Stimulated activated CD8-positive, alpha-beta memory T cell treated with anti-CD3 and anti-CD28 coated beads, Interleukin-12 subunit alpha, Interleukin-12 subunit beta, amount 100 ng/mL, for 4 hours (primary cell): ENCODE data around the gene TMUB1.

ENCODE experiments used
- DNase-seq: peaks from one replicate; pipeline ENCODE4 v3.0.0-alpha.2; 2020; ENCODE audit warnings: low read depth

TMUB1 gene

DNA sequence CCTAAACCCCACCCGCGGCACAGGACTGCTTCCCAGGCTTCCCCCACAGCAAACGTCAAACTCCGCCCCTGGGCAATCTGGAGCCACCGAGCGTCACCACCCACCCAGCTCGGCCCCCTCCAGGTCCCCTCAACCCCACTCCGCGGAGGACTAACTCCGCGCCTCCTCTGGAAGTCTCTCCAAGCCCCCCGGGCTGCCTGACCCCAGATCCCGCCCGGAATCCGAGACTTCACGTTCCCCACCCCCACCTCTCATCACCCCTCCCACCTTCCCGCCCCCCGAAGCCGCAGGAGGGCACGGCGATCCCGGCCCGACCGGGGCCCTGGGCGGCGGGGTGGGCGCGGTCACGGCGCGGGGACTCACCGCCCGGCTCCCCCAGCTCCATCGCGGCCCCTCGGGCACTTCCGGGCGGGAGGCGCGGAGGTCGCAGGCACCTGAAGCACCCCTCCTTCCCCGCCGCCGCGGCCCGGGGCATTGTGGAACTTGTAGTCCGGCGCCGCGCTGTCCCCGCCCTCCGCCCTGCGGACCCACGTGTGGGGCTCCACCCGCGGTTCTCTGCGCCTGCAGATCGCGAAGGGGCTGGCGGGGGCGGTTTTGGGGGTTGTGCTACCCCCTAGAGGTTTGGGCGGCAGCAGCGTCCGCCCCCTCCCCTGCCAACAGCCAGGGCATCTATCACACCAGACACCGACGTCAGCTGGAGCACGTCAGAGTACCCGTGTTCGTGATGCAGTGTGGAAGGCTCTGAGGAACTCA, at the start of gene TMUB1:
TMUB1 (minus strand) TSS at position 423 of the 753 bp plus-strand sequence. CDS start 930 bp downstream, outside the sequence.
- DNase-seq: peak; percentile 77

DNA sequence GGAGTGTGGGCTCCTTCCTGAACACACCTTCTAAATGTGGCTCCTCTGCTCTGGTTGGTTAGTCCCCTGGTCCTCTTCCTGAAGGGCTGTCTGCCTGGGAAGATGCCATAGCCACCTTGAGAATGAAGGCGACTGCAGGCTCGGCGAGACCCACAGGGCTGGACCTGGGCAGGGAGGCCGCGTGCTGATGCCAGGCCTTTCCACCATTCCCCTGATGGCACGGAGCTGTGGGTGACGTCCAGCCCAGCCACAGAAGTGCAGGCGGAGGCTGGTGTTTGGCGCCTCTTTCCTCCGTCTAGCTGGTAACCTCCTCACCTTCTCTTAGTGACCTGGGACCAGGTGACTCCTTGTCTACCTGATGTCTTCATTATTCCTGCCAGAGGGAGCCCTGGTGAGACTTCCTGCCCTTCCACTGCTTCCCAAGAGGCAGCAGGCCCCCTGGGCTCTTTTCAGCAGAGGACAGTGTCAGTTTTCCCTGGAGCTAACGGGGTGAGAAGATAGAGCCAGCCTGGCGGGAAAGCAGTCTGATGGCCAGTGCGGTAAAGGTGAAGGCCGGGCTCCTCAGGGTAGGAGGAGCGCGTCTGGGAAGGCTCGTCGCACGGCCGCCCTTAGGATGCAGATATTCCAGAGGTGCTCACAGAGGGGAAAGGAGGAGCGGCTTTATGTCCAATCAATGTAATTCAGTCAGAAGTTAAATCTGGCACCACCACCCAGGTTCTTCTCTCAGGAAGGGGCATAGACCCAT, 49.3 kb upstream of the TMUB1 start:
- no peak for DNase-seq

DNA sequence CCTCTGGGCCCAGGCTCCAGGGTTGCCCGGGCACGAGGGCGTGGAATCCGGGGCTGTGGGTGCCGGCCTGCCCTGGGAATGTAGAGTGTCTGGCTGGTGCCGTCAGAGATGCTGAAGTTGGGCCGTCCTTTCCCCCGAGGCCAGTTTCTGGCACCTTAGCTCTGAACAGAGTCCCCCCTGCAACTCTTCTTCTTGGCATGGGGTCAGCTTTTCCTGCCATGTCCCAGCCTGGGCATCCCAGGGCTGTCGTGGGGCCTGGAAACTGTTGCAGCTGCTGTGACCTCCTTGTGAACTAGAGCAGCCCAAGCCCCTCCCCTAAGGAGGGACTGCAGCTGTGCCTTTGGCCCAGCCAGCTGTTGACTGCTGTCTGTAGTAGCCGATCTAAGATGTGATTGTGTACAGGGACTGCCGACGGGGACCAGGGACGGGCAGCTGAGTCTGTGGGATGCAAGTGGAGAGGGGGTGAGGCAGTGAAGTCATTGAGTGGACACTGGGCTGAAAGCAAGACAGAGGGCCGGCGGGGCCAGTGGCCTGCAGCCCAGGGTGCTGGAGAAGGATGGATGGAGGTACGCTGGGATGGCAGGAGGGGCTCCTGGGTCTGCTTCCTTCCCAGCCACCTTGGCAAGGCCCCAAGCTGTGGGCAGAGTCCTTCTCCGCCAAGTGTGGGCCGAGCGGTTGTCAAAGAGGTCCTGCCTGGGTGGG, 48.5 kb upstream of the TMUB1 start:
- no peak for DNase-seq

- no peak for DNase-seq
These were observed 47.9 kb upstream of the TMUB1 start for GRCh38 chr7:151131224-151131591.

DNA sequence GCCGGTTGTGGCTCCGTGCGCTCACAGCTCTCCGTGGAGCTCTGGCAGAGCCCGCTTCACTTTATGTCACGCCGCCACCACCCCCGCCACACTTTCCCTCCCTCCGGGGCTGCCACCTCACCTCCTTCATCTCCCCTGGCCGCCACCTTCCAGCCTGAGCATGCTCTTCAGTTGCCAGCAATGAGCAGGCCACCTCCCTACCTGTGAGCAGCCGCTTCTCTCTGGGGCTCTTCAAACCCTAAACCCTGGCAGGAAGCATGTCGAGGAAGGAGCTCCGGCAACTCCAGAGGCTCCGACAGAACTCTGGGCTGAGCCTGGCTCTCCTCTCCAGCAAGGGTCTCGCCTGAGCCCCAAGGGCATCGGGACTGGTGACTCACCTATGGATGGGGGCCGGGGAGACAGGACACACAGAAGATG, 47.5 kb upstream of the TMUB1 start:
- DNase-seq: no peak

- DNase-seq: no peak
These were observed 46.8 kb upstream of the TMUB1 start for GRCh38 chr7:151129960-151130591.

DNA sequence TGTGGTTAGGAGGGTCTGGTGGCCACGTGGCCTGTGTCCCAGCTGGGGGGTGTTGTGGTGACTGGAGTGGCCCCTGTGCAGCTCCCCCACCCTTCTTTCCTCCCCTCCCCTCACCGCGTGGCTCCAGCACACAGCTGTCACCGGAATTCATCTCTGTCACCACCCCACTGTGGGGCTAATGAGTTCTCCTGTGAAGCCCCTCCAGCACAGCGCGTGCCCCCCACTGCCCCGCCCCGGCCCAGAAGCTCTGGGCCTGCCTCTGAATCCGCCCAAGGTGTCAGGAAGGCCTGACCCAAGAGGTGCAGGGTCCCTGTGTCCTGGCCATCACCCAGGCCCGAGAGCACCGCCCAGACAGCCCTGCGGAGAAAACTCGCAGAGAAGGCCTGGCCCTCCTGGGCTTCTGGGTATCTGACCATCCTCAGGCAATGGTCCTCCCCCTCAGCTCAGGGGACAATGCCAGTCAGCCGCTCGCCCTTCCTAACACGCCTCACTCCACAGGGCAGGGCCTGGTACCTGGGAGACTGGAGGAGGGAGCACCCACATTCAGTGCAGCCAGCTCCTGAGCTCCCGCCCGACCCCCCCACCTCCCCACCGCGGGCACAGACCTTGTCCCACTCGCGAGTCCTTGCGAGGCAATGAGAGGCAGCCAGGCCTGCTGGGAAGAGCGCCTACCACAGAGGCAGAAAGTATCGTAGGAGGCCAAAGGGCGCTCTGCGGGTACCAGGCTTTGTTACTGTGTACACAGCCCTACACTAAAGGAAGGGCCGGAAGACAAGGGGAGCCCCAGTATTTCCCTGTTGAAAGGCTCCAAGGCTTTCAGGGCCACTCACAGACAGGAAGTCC, 46.0 kb upstream of the TMUB1 start:
- DNase-seq: no peak

DNA sequence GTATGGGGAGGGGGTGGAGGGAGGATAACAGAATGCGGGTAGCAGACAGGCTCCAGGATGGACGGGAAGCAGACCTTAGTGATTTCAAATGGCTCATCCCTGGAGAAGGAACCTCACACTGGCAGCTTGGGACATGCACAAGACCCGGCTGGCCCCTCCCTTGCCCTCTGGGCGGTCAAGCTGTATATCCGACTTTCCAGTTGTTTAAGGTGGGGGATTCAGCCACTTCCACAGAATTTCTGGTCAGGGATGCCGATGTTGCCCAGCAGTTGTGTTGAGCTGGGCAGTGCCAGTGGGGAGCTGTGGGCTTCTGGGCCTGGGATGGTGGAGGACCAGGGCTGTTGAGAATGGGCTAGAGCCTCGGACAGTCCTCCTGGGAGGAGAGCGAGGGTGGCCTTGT, 45.4 kb upstream of the TMUB1 start:
- no peak for DNase-seq

GRCh38 chr7:151128144-151128543, 44.9 kb upstream of the TMUB1 start:
- DNase-seq: no peak

GRCh38 chr7:151126491-151127137, 43.3 kb upstream of the TMUB1 start:
- DNase-seq: no peak

- no peak for DNase-seq
These were observed 42.7 kb upstream of the TMUB1 start for GRCh38 chr7:151125846-151126481.

GRCh38 chr7:151125470-151125845, 42.2 kb upstream of the TMUB1 start:
- no peak for DNase-seq

DNA sequence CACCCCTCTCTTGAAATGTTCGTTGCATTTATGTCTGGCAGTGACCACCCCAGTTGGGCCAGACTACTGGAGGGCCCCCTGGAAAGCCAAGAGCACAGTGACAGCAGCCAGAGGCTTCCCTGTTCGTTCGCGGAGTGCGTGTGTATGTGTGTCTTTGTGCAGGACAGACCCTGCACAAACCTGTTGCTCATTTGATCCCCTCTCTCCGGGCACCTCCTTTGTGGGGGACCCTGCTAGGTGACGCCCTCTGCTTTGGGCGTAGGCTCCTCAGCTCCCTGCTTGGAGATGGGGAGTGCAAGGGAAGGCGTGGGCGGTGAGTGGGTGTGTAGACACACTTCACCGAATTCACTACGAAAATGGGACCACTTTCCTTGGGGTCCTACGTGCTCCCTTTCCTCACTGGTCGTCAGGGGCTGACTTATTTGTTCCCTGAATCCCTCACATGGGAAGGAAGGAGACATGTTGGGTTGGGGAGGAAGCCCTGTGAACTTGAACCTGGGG, 41.7 kb upstream of the TMUB1 start:
- no peak for DNase-seq

DNA sequence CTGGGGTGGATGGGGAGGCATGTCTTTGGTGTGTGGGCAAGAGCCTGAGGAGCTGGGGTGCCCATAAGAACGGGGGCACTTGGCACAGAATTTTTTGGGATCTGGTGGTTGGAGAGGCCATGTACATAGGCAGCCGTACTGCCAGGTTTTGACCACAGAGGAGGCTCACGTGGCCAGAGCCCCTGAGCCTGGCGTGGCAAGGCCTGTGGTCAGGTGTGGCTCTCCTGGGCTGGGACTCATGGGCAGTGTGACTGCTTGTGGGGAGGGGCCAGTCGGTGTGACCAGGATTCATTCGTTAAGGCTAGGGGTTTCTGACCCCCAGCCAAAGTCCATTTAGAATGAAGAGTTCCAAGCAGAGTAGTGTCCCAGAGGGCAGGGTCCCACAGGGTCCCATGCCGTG, 41.2 kb upstream of the TMUB1 start:
- DNase-seq: no peak

DNA sequence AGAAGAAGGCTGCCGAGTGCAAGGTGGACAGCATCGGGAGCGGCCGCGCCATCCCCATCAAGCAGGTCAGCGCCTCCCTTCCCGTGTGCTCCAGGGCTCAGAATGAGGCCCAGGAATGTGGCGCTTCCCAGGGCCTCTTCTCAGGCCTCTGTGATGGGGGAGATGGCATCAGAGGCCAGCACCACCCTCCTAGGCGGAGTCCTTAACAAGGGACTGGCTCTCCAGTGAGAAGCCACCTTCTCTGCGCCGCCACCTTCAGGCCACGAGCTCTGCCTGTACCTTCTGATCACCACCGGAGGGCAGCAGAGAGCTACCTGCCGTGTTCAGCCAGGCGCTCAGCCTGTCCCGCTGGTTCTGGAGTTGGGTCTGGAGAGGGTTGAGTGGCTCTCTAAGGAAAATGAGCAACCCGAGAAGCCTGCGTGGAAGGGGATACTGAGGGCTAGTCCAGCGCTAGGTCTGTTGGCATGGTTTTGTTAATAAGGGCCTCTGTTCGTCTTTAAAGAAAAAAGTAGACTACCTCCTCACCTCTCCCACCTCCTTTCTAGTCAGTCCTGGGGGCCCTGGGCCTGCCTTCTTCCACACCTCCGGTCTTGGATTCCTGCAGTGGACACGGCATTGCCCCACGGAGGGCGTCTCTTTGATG, 40.6 kb upstream of the TMUB1 start:
- DNase-seq: peak; percentile 57

DNA sequence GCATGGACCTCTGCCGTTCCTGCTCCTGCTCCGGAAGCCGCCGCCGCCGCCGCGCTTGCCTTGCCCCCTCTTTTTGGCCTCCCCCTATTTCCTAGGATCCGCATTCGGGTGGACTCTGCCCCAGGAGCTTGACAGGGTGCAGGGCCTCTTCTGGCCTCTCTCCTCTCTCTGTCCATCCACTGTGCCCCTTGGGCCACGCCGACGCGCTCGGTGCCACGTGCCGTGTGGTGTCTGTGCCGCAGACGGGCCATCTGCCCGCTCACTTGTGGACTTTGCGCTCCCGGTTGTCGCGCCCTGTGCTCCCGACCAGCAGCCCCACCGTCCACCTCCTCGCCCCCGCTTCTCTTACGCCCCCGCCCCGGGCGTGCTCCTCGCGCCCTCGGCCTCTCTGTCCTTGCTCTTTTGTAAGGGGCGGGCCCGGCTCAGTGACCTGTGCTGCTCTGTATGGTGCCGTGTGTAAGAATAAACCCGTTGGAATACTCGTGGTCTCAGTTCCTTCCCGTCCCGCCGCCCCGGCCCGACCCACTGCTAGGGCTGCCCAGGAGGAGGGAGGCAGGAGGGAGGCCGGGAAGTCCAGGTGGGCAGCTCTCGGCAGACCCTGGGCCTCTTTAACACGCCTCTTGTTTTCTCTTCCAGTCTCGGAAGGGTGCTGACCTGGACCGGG, 40.0 kb upstream of the TMUB1 start:
- no peak for DNase-seq

DNA sequence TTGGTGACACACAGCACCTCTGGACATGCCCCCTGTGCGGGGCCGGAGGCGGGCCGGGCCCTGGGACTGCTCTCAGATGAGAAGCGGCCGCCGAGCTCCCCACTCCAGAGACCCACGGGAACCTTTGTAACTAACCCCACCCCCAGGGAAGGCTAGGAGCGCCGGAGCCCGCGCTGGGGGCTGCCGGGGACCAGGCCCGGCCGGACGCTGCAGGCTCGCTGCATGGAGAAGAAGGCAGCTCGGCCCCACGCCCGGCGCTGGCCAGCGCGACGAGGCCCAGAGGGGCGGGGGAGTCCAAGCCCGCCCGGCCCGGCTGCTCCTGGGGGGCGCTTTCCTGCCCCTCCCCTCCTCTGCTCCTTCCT, 39.5 kb upstream of the TMUB1 start:
- DNase-seq: no peak

GRCh38 chr7:151122276-151122675, 39.0 kb upstream of the TMUB1 start:
- DNase-seq: no peak

DNA sequence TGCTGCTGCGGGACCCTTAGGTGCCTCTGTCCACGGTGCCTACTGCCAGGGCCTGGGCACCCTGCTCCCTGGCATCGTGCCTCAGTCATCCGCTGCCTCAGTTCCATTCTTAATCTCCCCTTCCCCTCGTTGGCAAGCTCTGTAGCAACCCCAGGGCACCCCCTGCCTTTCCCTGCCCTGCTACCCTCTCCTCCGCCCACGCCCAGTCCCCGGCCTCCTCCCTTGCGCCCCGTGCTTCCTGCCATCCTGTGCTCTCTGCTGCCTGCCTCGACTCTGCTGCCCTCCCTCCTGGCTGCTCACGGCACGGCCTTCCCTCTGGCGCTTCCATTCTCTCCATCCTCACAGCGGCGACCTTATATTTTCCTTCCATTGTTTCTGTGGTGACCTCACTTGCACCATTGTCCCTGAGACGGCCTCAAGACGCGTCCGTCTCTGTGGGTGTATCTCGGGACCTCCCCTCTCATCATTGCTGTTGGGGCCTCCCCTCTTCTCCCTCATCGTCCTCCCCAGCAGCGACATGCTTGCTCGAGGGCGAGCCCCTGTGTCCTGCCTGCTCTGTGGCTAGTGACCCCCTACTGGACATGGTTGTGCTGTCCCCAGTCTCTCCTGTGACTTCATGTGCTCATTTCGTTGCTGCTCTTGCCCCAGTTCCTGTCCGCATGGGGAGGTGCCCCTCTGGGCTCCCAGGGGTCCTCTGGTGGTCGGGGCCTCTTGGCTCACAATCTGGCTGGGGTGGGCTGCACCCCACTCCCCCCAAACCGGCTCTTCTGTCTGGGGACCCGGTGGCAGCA, 38.3 kb upstream of the TMUB1 start:
- no peak for DNase-seq
